ENCODE results near the gene ENOX1.

ENOX1 gene

DNA sequence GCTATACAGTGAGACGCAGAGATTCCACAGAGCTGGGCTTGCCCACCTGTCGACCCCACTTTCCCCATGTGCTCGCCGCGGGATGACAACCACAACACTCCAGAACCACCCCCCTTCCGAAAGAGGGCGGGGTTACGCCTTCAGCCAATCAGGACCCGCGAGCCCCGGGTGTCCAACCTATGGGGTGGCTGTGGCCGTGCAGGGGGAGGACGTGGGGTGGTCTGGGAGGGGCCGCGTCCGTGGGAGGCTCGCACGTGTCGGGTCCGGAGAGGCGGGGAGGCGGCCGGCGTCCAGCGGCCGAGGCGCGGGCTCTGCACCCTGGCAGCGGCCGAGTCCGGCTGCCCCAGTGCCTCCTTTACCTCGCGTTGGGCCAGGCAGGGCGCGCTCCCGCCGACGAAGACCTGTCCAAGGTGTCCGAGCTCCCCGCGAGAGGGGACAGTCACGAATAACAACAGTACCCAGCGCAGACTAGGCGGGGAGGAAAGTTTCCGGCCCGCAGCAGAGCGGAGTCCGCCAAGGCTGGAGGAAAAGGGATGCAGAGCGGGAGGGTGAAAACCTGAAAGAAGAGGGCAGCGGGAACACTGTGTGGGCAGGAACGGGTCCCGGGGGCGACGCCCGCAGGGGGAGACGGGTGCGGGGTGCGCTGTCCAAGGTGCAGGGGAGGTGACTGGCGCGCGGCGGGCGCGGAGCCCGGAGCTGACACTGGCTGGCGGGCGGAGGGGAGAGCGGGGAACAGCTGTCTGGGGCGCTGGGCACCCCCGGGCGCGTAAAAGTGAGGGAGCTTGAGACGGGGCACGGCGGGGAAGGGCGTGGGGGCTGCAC lies 911 bp downstream of the ENOX1 start:
- no peak for DNase-seq (ENCODE audit: low read depth in 2 of 2)

DNA sequence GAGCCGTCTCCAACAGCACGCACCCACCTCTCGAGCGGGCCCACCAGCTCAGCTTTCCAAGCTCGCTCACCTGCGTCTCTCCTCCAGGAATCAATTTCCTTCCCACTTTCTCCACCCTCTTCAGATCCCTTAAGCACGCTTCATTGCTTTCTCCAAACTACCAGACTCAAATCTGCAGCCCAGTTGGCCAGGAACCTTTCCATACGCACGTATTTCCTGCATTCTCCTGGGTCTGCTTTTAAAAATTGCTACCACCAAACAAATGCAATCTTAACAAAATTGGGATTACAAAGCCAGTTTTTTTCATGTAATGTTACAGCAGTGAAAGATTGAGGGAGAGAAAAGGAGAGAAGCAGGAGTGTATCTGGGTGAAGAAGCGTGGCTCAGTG lies 1.5 kb downstream of the ENOX1 start:
- no peak for DNase-seq (ENCODE audit: low read depth in 2 of 2)

GRCh38 chr13:43784496-43784895 lies 2.3 kb downstream of the ENOX1 start:
- no peak for DNase-seq (ENCODE audit: low read depth in 2 of 2)

GRCh38 chr13:43783820-43784219 lies 3.0 kb downstream of the ENOX1 start:
- no peak for DNase-seq (ENCODE audit: low read depth in 2 of 2)

GRCh38 chr13:43782686-43783085 lies 4.1 kb downstream of the ENOX1 start:
- no peak for DNase-seq (ENCODE audit: low read depth in 2 of 2)

- DNase-seq (ENCODE audit: low read depth in 2 of 2), result no peak
Measured at GRCh38 chr13:43780666-43781065, 6.1 kb downstream of the ENOX1 start.

GRCh38 chr13:43776501-43777079 lies 10.2 kb downstream of the ENOX1 start:
- DNase-seq (ENCODE audit: low read depth in 2 of 2), result no peak

DNA sequence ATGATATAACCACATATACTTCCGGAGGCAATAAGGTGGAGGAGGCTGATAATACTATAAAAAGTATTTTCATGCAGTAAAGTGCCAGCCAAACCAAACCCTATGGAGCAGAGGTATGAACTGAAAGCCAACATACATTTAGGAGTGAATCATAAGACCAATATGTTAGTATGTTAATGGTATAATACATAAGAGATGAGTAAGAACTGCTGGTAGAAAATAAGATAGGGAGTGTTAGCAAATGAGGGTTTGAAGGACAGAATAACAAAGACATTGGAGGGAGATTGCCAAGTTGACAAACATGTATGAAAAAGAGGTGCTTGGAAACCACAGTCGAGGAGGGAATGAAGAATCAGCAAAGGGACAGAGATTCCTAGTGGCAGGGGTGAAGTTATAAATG lies 10.8 kb downstream of the ENOX1 start:
- no peak for DNase-seq (ENCODE audit: low read depth in 2 of 2)

DNA sequence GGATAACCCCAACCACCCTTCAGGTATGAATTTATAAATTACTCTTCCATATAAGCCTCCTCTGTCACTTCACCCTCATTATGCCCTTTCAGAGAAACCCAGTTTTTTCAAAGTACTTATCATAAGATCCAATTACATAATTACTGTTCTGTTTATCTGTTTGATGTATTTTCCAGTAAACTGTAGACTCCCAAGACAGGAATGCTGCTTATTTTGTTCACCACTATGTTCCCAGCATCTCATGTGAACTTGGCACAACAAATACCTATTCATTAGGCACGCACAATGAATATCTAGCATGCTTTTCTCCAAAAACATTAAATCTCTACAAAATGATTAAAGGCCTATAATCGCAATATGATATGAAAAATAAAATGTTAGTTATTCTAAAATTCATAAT lies 13.2 kb downstream of the ENOX1 start:
- DNase-seq (ENCODE audit: low read depth in 2 of 2), result no peak

DNA sequence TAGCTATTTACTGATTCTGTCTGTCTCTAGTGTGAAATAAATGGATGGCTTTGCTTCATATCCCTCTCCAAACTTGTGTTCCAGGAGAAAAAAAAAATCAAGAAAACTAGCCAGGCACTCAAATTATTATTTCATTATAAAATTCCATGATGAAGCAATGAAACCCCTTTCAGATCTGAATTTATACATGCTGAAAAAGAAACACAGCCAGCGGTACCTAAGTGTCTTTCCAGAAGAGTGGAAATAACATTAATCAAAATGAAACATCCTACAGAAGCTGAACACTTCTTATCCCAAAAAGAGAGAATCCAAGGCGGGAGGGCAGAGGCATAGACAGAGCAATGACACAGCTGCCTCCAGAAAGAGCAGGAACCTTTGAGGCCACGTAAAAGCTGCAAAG lies 15.9 kb downstream of the ENOX1 start:
- DNase-seq (ENCODE audit: low read depth in 2 of 2), result no peak

DNA sequence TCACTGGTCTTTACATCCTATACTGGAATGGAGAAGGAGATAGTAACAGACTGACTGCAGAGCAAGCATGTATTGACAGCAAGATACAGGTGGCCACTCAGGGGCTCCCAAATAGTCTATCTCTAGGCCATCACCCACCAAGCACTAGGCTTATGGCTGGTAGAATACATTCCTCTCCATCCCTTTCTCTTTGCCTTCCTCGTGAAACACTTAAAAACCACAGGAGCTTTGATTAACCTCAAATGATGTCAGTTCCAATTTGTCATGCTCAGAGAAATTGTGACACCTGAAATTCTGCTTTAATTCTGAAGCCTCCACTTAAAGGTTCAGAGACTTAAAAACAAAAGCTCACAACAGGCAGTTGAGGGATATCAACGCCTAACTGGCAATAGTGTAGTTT lies 17.2 kb downstream of the ENOX1 start:
- no peak for DNase-seq (ENCODE audit: low read depth in 2 of 2)

- DNase-seq (ENCODE audit: low read depth in 2 of 2), result no peak
Measured at GRCh38 chr13:43767341-43767931, 19.3 kb downstream of the ENOX1 start.

DNA sequence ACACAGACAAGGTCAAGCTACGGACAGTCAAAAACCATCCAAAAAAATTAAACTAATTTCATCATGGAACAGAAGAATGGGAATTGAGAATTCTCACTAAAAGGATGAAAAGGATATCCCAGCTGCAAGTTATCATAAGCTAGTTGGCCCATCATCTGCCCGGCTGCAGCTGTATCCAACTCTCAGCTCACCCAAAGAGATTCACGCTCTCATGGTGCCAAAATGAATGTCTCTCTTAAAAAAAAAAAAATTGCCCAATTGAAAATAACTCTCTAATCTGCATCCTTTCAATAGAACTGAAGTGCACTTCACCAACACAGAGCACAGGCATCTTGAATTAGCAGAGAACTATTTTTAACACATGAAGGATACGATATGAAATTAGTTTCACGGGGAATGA lies 20.0 kb downstream of the ENOX1 start:
- no peak for DNase-seq (ENCODE audit: low read depth in 2 of 2)

DNA sequence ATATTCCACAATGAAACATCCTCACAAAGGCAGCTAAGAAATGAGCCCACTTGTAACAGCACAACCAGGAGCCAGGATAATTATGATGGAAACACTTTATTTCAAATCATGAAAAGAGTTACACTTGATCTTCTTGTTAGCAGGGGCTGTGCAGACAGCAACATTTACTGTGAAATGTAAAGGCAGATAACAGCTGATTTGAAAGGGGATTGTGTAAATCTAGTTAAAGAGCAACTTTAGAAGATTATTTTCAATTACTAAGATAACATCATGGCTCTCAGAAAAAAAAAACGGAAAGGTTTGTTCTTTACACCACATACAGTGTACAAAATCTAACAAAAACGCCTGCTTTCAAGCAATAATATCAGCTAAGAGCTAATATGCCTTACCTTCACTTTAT lies 22.4 kb downstream of the ENOX1 start:
- DNase-seq (ENCODE audit: low read depth in 2 of 2), result no peak

DNA sequence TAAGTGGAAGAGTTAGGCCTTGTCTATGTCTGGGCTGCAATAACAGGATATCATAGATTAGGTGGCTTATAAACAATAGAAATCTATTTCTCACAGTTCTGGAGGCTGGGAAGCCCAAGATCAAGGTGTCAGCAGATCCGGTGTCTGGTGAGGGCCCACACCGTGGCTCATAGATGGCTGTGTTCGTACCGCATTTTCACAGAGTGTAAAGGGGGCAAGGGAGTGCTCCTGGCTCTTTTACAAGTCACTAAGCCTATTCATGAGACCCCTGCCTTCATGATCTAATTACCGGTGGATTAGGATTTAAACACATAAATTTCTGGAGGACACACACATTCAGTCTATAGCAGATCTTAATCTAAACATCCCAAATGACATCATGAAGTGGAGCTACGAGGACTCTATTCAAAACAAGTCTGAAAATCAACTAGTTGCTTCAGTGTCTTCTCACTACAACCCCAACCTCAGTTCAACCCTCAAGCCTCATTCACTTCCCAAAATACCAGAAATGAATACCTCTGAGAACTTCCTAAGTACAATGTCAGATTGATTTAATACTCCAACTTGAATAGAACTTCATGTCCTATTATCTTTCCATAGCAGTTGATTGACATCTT lies 23.5 kb downstream of the ENOX1 start:
- no peak for DNase-seq (ENCODE audit: low read depth in 2 of 2)

GRCh38 chr13:43761616-43762315 lies 25.0 kb downstream of the ENOX1 start:
- DNase-seq (ENCODE audit: low read depth in 2 of 2), result no peak

GRCh38 chr13:43760257-43760656 lies 26.5 kb downstream of the ENOX1 start:
- DNase-seq (ENCODE audit: low read depth in 2 of 2), result no peak

- DNase-seq (ENCODE audit: low read depth in 2 of 2), result no peak
Measured at GRCh38 chr13:43758834-43759233, 27.9 kb downstream of the ENOX1 start.

DNA sequence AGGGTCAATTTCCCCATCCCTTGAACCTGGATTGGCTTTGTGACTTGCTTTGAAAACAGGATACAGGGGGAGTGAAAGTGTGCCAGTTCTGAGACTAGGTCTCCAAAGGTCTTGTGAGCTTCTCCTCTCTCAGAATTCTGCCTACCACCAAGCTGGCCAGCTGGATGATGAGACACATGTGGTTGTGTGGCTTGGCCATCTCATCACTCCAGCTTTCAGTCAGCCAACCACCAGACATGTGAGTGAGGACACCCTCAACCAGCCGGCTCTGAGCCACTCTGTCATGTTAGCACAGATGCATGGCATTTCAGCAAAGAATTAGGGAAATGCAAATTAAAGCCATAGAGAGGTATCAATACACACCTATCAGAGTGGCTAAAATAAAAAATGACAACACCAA lies 29.5 kb downstream of the ENOX1 start:
- no peak for DNase-seq (ENCODE audit: low read depth in 2 of 2)

GRCh38 chr13:43755844-43756243 lies 30.9 kb downstream of the ENOX1 start:
- no peak for DNase-seq (ENCODE audit: low read depth in 2 of 2)

DNA sequence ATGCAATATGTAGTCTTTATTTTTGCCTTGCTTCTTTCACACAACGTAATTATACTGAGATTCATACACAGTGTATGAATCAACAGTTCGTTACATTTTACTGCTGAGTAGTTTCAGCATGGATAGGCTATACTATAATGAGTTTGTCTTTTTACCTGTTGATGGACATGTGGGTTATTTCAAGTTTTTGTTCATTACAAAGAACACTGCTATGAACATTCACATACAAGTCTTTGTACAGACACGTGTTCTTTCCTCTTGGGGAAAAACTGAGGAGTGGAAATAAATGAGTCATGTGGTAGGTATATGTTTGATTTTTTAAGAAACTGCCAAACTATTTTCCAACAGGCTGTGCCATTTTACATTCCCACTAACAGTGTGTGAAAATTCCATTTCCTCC lies 35.1 kb downstream of the ENOX1 start:
- DNase-seq (ENCODE audit: low read depth in 2 of 2), result peak in 1 of 2 experiments; percentile 5

DNA sequence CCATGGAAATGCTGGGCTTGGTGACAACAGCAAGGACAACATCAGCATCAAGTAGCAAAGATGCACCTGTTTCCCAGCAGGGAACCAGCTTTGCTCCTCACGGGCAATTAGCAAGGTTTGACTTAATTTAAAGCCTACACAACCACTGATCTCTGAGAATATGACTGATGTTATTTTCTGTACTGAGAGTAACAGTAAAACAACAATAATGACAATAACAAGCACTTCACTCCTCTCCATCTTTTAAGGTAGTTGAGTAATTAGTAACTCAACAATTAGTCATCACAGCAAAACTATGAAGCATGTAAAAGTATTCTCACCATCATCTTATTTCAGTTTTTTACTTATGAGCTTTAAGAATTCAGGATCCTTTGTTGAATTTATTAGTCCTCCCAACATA lies 37.3 kb downstream of the ENOX1 start:
- no peak for DNase-seq (ENCODE audit: low read depth in 2 of 2)
